ENCODE results near the gene NCAM1. TPM values are rescaled to one million over a fixed set of nuclear protein-coding genes. Genes with fewer than 3 reads are reported as not detected.

NCAM1 gene
- total RNA-seq, 4 donors from 2014 or later, result 0.98 to 1.3 (median 1.2) TPM

GRCh38 chr11:113184498-113184897 lies 223.3 kb downstream of the NCAM1 start:
- no peak for TF ChIP-seq CTCF (IDR thresholded peaks at IDR 0.05; ENCODE audit: low read depth)

- no peak for TF ChIP-seq CTCF (IDR thresholded peaks at IDR 0.05; ENCODE audit: low read depth)
Observed at GRCh38 chr11:113188371-113188834, 227.2 kb downstream of the NCAM1 start.

GRCh38 chr11:113189909-113190667 lies 228.9 kb downstream of the NCAM1 start:
- TF ChIP-seq CTCF (IDR thresholded peaks at IDR 0.05; ENCODE audit: low read depth), result no peak

GRCh38 chr11:113192121-113192925 lies 231.1 kb downstream of the NCAM1 start:
- TF ChIP-seq CTCF (IDR thresholded peaks at IDR 0.05; ENCODE audit: low read depth), result no peak

- no peak for TF ChIP-seq CTCF (IDR thresholded peaks at IDR 0.05; ENCODE audit: low read depth)
Observed at GRCh38 chr11:113193016-113193415, 231.8 kb downstream of the NCAM1 start.

- no peak for TF ChIP-seq CTCF (IDR thresholded peaks at IDR 0.05; ENCODE audit: low read depth)
Observed at GRCh38 chr11:113193946-113194345, 232.7 kb downstream of the NCAM1 start.

- TF ChIP-seq CTCF (IDR thresholded peaks at IDR 0.05; ENCODE audit: low read depth), result no peak
Observed at GRCh38 chr11:113195728-113196127, 234.5 kb downstream of the NCAM1 start.
